ENCODE data around the gene GPR82.

DNA sequence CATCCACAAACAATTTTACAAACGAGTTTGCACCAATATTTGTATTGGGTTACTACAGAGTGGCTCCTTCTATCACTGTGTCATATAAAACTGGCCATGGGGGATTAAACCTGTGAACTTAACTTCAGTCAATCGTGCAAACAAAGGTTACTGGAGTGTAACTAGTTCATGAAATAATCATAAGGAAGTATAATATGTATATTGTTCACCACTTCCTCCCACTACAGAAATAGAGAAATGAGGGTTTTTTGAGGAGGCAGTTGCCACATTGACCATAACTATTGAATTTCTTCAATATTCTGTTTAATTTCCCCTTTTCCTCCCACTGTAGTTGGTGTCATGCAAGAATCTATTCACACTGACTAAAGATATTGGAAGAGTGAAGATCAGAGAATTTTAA is at the start of gene GPR82:
- no peak for TF ChIP-seq CTCF (IDR thresholded peaks at IDR 0.05)
- no peak for TF ChIP-seq EZH2 (IDR thresholded peaks at IDR 0.05; ENCODE audit: borderline replicate concordance, insufficient read depth, low read depth, low read length, poor library complexity, severe bottlenecking)

Measured in B cell (primary cell).